ENCODE measurements around the gene SORCS3.

Gene SORCS3

GRCh38 chr10:105044902-105045301 lies 403.8 kb downstream of the SORCS3 start:
- H3K4me3 ChIP-seq (ENCODE audit: low read depth, low read length), result no peak overlapping the region
- no peak for TF ChIP-seq CTCF (IDR thresholded peaks at IDR 0.05; ENCODE audit: low read depth, low read length)

GRCh38 chr10:105056413-105056812 lies 415.3 kb downstream of the SORCS3 start:
- TF ChIP-seq CTCF (IDR thresholded peaks at IDR 0.05; ENCODE audit: low read depth, low read length), result no peak

GRCh38 chr10:105062951-105063350 lies 421.9 kb downstream of the SORCS3 start:
- no peak overlapping the region for H3K4me3 ChIP-seq (ENCODE audit: low read depth, low read length)
- TF ChIP-seq CTCF (IDR thresholded peaks at IDR 0.05; ENCODE audit: low read depth, low read length), result no peak

More at GRCh38 chr10:105056413-105056812, 415.3 kb downstream of the SORCS3 start:
- H3K4me3 ChIP-seq (ENCODE audit: low read depth, low read length), result no peak overlapping the region

DNA sequence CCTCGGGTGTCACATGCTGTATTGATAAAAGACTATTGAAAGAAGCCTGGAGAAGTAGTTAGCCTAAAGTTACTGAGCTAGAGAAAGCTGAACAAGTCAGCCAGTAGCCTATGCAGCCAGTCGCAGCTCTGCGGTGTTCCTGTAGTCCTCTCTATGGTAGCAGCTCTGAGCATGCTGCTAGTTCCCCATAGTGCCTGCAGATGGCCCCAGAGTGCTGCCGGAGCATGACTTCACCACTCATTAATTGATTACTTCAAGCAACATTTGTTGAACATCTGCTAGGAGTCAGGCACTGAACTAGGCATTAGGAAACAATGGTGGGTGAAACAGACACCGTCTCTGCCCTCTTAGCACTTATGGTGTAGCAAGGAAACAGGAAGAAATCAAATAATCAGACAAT lies 422.7 kb downstream of the SORCS3 start:
- TF ChIP-seq CTCF (IDR thresholded peaks at IDR 0.05; ENCODE audit: low read depth, low read length), result no peak
- H3K4me3 ChIP-seq (ENCODE audit: low read depth, low read length), result no peak overlapping the region

- no peak overlapping the region for H3K4me3 ChIP-seq (ENCODE audit: low read depth, low read length)
- TF ChIP-seq CTCF (IDR thresholded peaks at IDR 0.05; ENCODE audit: low read depth, low read length), result no peak
These were observed 427.4 kb downstream of the SORCS3 start for GRCh38 chr10:105068497-105068896.

DNA sequence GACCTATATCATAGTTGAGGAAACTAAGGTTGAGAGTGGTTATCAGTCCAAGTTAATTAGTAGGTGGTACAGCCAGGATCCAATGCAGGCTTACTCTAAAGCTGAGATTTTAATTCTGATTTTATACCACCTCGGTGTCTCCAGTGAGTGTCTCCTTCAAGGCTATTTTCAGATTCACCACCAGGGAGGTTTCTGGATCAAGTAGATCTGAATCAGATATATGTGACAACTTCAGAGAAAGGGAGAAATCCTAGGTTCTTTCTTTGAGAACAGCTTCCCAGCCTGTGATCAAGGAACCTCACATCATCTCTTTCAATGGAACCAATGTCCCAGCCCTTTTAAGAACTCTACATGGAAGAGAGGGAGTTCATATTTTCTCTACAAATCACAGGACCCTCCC lies 429.2 kb downstream of the SORCS3 start:
- no peak overlapping the region for H3K4me3 ChIP-seq (ENCODE audit: low read depth, low read length)
- TF ChIP-seq CTCF (IDR thresholded peaks at IDR 0.05; ENCODE audit: low read depth, low read length), result no peak

GRCh38 chr10:105070952-105071351 lies 429.9 kb downstream of the SORCS3 start:
- no peak for TF ChIP-seq CTCF (IDR thresholded peaks at IDR 0.05; ENCODE audit: low read depth, low read length)
- no peak overlapping the region for H3K4me3 ChIP-seq (ENCODE audit: low read depth, low read length)

Measured in WI38 (cell line).